ENCODE measurements around the gene ATG4C.

The ATG4C gene

DNA sequence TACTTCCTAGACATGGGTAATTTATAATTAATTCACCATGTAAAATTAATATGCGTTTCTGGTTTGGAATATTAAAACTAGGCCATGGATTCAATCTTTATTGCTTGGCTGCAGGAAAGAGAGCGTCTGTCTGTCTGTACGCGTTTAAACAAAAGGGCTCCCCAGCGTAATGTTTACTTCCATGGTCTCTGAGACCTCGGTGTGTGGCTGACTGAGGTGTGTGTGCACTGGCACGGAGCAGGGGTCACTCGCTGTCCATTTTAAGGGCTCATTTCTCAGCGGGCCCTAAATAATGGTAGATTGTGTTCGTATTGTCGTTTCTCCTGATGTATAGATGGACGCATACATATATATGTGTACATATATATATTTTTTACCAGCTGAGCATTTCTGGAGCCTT, 119.6 kb downstream of the ATG4C start:
- Histone ChIP-seq H3K4me2 (ENCODE audit: low read length) (no peak overlapping the region), H3K9ac (ENCODE audit: low read length) (no peak overlapping the region), H4K20me1 (ENCODE audit: insufficient read depth, low read length) (no peaks in the 10 kb centered on the region), H3K9me2 (ENCODE audit: low read depth, low read length) (no peaks in the 10 kb centered on the region), H3K79me2 (ENCODE audit: insufficient read depth, low read length) (no peaks in the 10 kb centered on the region), H2AFZ (ENCODE audit: low read length) (no peak overlapping the region), H3F3A (ENCODE audit: insufficient read depth, low read length) (no peaks in the 10 kb centered on the region), H3K4me1 (ENCODE audit: insufficient read depth, low read length, severe bottlenecking) (no peaks in the 10 kb centered on the region), H3K36me3 (ENCODE audit: insufficient read depth, low read length) (no peaks in the 10 kb centered on the region), H3K27ac (ENCODE audit: low read depth, low read length, poor library complexity, severe bottlenecking) (no peak overlapping the region), H3K4me3 (ENCODE audit: low read depth, low read length, poor library complexity, severe bottlenecking) (no peak overlapping the region), H3K27me3 (ENCODE audit: insufficient read depth, low read length) (no peaks in the 10 kb centered on the region), H3K9me3 (ENCODE audit: low read length) (no peaks in the 10 kb centered on the region)
- TF ChIP-seq, protein P1, sequence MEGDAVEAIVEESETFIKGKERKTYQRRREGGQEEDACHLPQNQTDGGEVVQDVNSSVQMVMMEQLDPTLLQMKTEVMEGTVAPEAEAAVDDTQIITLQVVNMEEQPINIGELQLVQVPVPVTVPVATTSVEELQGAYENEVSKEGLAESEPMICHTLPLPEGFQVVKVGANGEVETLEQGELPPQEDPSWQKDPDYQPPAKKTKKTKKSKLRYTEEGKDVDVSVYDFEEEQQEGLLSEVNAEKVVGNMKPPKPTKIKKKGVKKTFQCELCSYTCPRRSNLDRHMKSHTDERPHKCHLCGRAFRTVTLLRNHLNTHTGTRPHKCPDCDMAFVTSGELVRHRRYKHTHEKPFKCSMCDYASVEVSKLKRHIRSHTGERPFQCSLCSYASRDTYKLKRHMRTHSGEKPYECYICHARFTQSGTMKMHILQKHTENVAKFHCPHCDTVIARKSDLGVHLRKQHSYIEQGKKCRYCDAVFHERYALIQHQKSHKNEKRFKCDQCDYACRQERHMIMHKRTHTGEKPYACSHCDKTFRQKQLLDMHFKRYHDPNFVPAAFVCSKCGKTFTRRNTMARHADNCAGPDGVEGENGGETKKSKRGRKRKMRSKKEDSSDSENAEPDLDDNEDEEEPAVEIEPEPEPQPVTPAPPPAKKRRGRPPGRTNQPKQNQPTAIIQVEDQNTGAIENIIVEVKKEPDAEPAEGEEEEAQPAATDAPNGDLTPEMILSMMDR (IDR thresholded peaks at IDR 0.05; ENCODE audit: low read length), result no peak
- no peak for TF ChIP-seq EZH2 (IDR thresholded peaks at IDR 0.05; ENCODE audit: borderline replicate concordance, low read length)

DNA sequence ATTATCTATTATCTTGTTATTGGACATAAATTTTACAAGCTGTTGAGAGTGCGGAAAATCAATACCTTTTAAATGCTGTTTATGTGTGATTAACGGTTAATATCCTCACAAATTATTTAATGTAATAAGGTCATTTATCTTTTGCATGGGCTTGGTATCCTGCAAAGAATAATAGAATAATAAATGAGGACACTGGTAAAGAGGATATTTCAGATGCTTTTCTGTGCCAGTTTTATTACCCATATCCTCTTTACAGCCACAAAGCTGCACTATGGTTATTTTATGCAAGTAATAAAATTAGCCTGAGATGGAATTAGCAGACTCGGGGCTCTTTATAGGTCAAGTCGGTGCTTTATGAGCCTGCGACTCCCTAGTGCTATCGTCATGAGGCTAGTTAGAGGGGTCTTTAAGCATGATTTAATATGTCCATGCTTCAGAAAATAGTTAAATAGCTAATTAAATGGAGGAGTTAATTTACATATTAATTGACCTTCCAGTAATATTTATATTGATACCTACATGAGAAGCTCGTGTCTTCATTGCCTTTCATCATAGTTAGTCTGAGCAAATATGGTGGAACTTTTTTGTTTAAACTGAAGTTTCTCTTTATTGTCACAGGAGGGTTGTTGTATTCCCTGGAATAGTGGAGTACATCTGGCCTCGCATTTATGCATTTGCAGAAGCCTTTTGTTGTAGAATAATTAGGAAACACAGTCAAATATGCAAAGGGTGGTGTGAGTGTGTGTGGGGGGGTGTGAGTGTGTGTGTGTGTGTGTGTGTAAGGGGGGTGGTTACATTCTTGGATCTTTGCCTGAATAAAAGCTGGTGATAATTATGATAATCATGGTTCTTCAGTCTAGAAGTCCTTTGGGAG, 120.3 kb downstream of the ATG4C start:
- Histone ChIP-seq H3K9me3 (ENCODE audit: low read length) (no peaks in the 10 kb centered on the region), H3K36me3 (ENCODE audit: insufficient read depth, low read length) (no peaks in the 10 kb centered on the region), H3K4me2 (ENCODE audit: low read length) (no peak overlapping the region), H3K27ac (ENCODE audit: low read depth, low read length, poor library complexity, severe bottlenecking) (no peak overlapping the region), H3K4me3 (ENCODE audit: low read depth, low read length, poor library complexity, severe bottlenecking) (no peak overlapping the region), H4K20me1 (ENCODE audit: insufficient read depth, low read length) (no peaks in the 10 kb centered on the region), H3K27me3 (ENCODE audit: insufficient read depth, low read length) (no peaks in the 10 kb centered on the region), H3K9me2 (ENCODE audit: low read depth, low read length) (no peaks in the 10 kb centered on the region), H3F3A (ENCODE audit: insufficient read depth, low read length) (no peaks in the 10 kb centered on the region), H3K9ac (ENCODE audit: low read length) (no peak overlapping the region), H3K4me1 (ENCODE audit: insufficient read depth, low read length, severe bottlenecking) (no peaks in the 10 kb centered on the region), H3K79me2 (ENCODE audit: insufficient read depth, low read length) (no peaks in the 10 kb centered on the region), H2AFZ (ENCODE audit: low read length) (no peak overlapping the region)
- TF ChIP-seq, protein P1 (IDR thresholded peaks at IDR 0.05; ENCODE audit: low read length), result no peak
- no peak for TF ChIP-seq EZH2 (IDR thresholded peaks at IDR 0.05; ENCODE audit: borderline replicate concordance, low read length)

DNA sequence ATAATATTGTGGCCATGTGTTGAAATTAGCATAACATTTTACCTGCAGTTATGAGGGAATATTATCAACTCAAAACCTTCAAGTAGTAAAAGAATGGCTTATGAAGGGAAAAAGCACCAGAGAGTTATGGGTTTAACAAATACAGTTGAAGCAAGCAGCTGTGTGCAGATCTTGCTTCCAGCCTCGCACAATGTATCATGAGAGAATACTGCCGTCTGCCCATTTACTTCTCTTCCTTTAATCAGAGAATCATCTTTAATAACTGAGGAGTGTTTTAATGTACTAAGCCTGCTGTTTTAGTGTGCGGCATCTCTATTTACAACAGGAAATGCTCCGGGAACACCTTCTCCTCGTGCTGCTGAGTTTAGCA, 120.9 kb downstream of the ATG4C start:
- H3K9ac ChIP-seq (ENCODE audit: low read length), result no peak overlapping the region
- no peaks in the 10 kb centered on the region for H3K36me3 ChIP-seq (ENCODE audit: insufficient read depth, low read length)
- H3K4me1 ChIP-seq (ENCODE audit: insufficient read depth, low read length, severe bottlenecking), result no peaks in the 10 kb centered on the region
- TF ChIP-seq, protein P1 (IDR thresholded peaks at IDR 0.05; ENCODE audit: low read length), result no peak
- TF ChIP-seq EZH2 (IDR thresholded peaks at IDR 0.05; ENCODE audit: borderline replicate concordance, low read length), result no peak
- no peak overlapping the region for H3K4me2 ChIP-seq (ENCODE audit: low read length)
- H3K4me3 ChIP-seq (ENCODE audit: low read depth, low read length, poor library complexity, severe bottlenecking), result no peak overlapping the region
- no peak overlapping the region for H3K27ac ChIP-seq (ENCODE audit: low read depth, low read length, poor library complexity, severe bottlenecking)
- H3K27me3 ChIP-seq (ENCODE audit: insufficient read depth, low read length), result no peaks in the 10 kb centered on the region
- H3K79me2 ChIP-seq (ENCODE audit: insufficient read depth, low read length), result no peaks in the 10 kb centered on the region
- H3K9me3 ChIP-seq (ENCODE audit: low read length), result no peaks in the 10 kb centered on the region
- H4K20me1 ChIP-seq (ENCODE audit: insufficient read depth, low read length), result no peaks in the 10 kb centered on the region
- H3F3A ChIP-seq (ENCODE audit: insufficient read depth, low read length), result no peaks in the 10 kb centered on the region
- no peaks in the 10 kb centered on the region for H3K9me2 ChIP-seq (ENCODE audit: low read depth, low read length)
- no peak overlapping the region for H2AFZ ChIP-seq (ENCODE audit: low read length)
